Activated CD4-positive, alpha-beta T cell treated with anti-CD3 and anti-CD28 coated beads, Interleukin-2, amount 50 U/mL, for 4 hours (primary cell): ENCODE results near the gene NHSL1.

Experiments
- DNase-seq, 2 experiments: peaks; one replicate each; pipeline ENCODE4 v3.0.0-alpha.2; 2020

Gene NHSL1

GRCh38 chr6:138521790-138522189, 22.5 kb upstream of the NHSL1 start:
- DNase-seq, result no peak

- DNase-seq, result no peak
Measured at GRCh38 chr6:138520463-138520862, 21.2 kb upstream of the NHSL1 start.

GRCh38 chr6:138518054-138518453, 18.8 kb upstream of the NHSL1 start:
- no peak for DNase-seq

GRCh38 chr6:138517635-138518034, 18.3 kb upstream of the NHSL1 start:
- peak; percentile 49 to 56 for DNase-seq

GRCh38 chr6:138515657-138516248, 16.5 kb upstream of the NHSL1 start:
- no peak for DNase-seq

GRCh38 chr6:138514860-138515540, 15.7 kb upstream of the NHSL1 start:
- DNase-seq, result no peak

GRCh38 chr6:138512609-138513008, 13.3 kb upstream of the NHSL1 start:
- no peak for DNase-seq

- DNase-seq, result no peak
Measured at GRCh38 chr6:138510093-138510492, 10.8 kb upstream of the NHSL1 start.

GRCh38 chr6:138509371-138509770, 10.1 kb upstream of the NHSL1 start:
- DNase-seq, result peak; percentile 44 to 47

GRCh38 chr6:138508676-138508988, 9.3 kb upstream of the NHSL1 start:
- no peak for DNase-seq

- no peak for DNase-seq
Measured at GRCh38 chr6:138507977-138508675, 8.8 kb upstream of the NHSL1 start.

- no peak for DNase-seq
Measured at GRCh38 chr6:138504764-138505689, 5.7 kb upstream of the NHSL1 start.

- no peak for DNase-seq
Measured at GRCh38 chr6:138503881-138504680, 4.8 kb upstream of the NHSL1 start.

GRCh38 chr6:138502546-138502945, 3.3 kb upstream of the NHSL1 start:
- DNase-seq, result no peak

- DNase-seq, result no peak
Measured at GRCh38 chr6:138500867-138501446, 1.7 kb upstream of the NHSL1 start.

GRCh38 chr6:138500045-138500665, 861 bp upstream of the NHSL1 start:
- DNase-seq, result no peak

GRCh38 chr6:138498629-138499302, 528 bp downstream of the NHSL1 start:
- DNase-seq, result no peak

- DNase-seq, result no peak
Measured at GRCh38 chr6:138497286-138497685, 2.0 kb downstream of the NHSL1 start.

- no peak for DNase-seq
Measured at GRCh38 chr6:138494312-138494711, 5.0 kb downstream of the NHSL1 start.

- no peak for DNase-seq
Measured at GRCh38 chr6:138493413-138493812, 5.9 kb downstream of the NHSL1 start.

- DNase-seq, result no peak
Measured at GRCh38 chr6:138492871-138493270, 6.4 kb downstream of the NHSL1 start.
